A549 (cell line): ENCODE measurements around the gene ARFRP1. TPM values are rescaled to one million over a fixed set of nuclear protein-coding genes. Genes with fewer than 3 reads are reported as not detected.

Source experiments
- ATAC-seq, 2 experiments: fragments of 200-7000 bp in 1 of 2; fragments of >200 bp in 1 of 2; cut with Nextera tagmentation in 1 of 2; cut with Tn5 transposase in 1 of 2; 3 replicates each; pipeline versions ENCODE4 v1.8.0 to v1.9.1; 2018 to 2020; ENCODE audit warnings: mild to moderate bottlenecking in 1 of 2, moderate library complexity in 1 of 2
- CTCF ChIA-PET: fragments of 300-600 bp; sonication (Branson Sonifier 250); formaldehyde crosslinking; extraction: SDS; loops from one replicate; lab custom pipeline; 2021; ENCODE audit warnings: antibody characterized with exemption, inconsistent platforms; lab: Yijun Ruan, JAX
- POLR2A ChIA-PET: fragments of 350-600 bp; formaldehyde crosslinking; extraction: SDS; loops from one replicate; lab custom pipeline; 2021; ENCODE audit warnings: antibody characterized with exemption, inconsistent platforms; lab: Yijun Ruan, JAX
- DNase-seq, 2 experiments: peaks; one replicate each; pipeline versions ENCODE4 v3.0.0 to v3.0.0-alpha.2; 2011 to 2016; ENCODE audit warnings: low read depth in 1 of 2, low spot score in 1 of 2
- FAIRE-seq: peaks from 2 replicates; lab custom pipeline; 2011; peaks lifted over from hg19 to GRCh38; lab: Jason Lieb, UNC
- H3K27ac ChIP-seq, 2 experiments: fragments of >200 bp; sonication (Bioruptor Twin); formaldehyde crosslinking; 3 replicates each; pipeline ENCODE4 v1.5.1; 2016 to 2017
- H3K4me1 ChIP-seq: fragments of >200 bp; sonication (Bioruptor Twin); formaldehyde crosslinking; 3 replicates; pipeline ENCODE4 v1.6.1; 2016
- H3K4me2 ChIP-seq: fragments of >200 bp; sonication (Bioruptor Twin); formaldehyde crosslinking; 3 replicates; pipeline ENCODE4 v1.6.1; 2016
- H3K4me3 ChIP-seq: fragments of >200 bp; sonication (Bioruptor Twin); formaldehyde crosslinking; 3 replicates; pipeline ENCODE4 v1.5.1; 2016
- H3K9me3 ChIP-seq: fragments of >200 bp; sonication (Bioruptor Twin); formaldehyde crosslinking; 3 replicates; pipeline ENCODE4 v1.6.1; 2016
- CBX2 ChIP-seq: fragments of 200-600 bp; sonication (generic); IDR thresholded peaks from 2 replicates; pipeline ENCODE4 v1.6.1; 2016; ENCODE audit warnings: low read depth, mild to moderate bottlenecking, borderline replicate concordance
- CEBPB ChIP-seq, 2 experiments: fragments of >200 bp in 1 of 2; sonication (Bioruptor Twin) in 1 of 2; formaldehyde crosslinking in 1 of 2; IDR thresholded peaks; 2 replicates each; pipeline ENCODE4 v1.6.1; 2012 to 2016
- CHD4 ChIP-seq: fragments of 200-600 bp; sonication (generic); IDR thresholded peaks from 2 replicates; pipeline ENCODE4 v1.6.1; 2016; ENCODE audit warnings: antibody characterized with exemption, mild to moderate bottlenecking, borderline replicate concordance
- EP300 ChIP-seq, 2 experiments: fragments of >200 bp; sonication (Bioruptor Twin); formaldehyde crosslinking; IDR thresholded peaks; 2 replicates in 1 of 2; 3 replicates in 1 of 2; pipeline ENCODE4 v1.6.1; 2016 to 2017
- HDAC2 ChIP-seq: fragments of 200-600 bp; sonication (generic); IDR thresholded peaks from 2 replicates; pipeline ENCODE4 v1.6.1; 2016
- KDM5A ChIP-seq: fragments of 200-600 bp; sonication (generic); IDR thresholded peaks from 2 replicates; pipeline ENCODE4 v1.6.1; 2016; ENCODE audit warnings: antibody characterized with exemption, mild to moderate bottlenecking
- MAZ ChIP-seq: fragments of 150-350 bp; IDR thresholded peaks from 2 replicates; pipeline ENCODE4 v1.6.1; 2014; ENCODE audit warnings: antibody characterized with exemption, low read depth, low read length, borderline replicate concordance
- NPAS2 ChIP-seq: fragments of 250-450 bp; sonication (Bioruptor Pico); IDR thresholded peaks from 2 replicates; pipeline ENCODE4 v1.8.0; 2022; ENCODE audit warnings: mild to moderate bottlenecking, moderate library complexity, borderline replicate concordance
- ZC3H11A ChIP-seq: fragments of 450-650 bp; IDR thresholded peaks from 2 replicates; pipeline ENCODE4 v1.6.1; 2014; ENCODE audit warnings: antibody characterized with exemption, mild to moderate bottlenecking
- ZFP36 ChIP-seq: fragments of 450-650 bp; IDR thresholded peaks from 2 replicates; pipeline ENCODE4 v1.6.1; 2014; ENCODE audit warnings: borderline replicate concordance; ENCODE audit not compliant: partially characterized antibody
- ZSCAN20 ChIP-seq: fragments of 250-450 bp; sonication (Bioruptor Pico); IDR thresholded peaks from 2 replicates; pipeline ENCODE4 v1.8.0; 2022; ENCODE audit warnings: mild to moderate bottlenecking, moderate library complexity
- WGBS: methylation state at CpG from one replicate; pipeline ENCODE4 v1.1.6; 2017; ENCODE audit errors: missing lambda C conversion rate; 5-methylcytosine and 5-hydroxymethylcytosine counted together
- polyA plus RNA-seq, 4 experiments: library from polyadenylated mRNA; depleted of rRNA in 3 of 4; stranded (reverse); fragments of >200 nt; fragmentation: RNase III in 1 of 4; extraction: RNeasy Plus Mini Kit Qiagen cat#74134 plus additional on column Dnase treatment in 1 of 4; gene quantifications; 2 replicates in 3 of 4; 3 replicates in 1 of 4; pipeline ENCODE4 v1.2.3, GENCODE V29; 2011 to 2017
- TF ChIP-seq, protein P1 (sequence below): fragments of >200 bp; sonication (Bioruptor Twin); formaldehyde crosslinking; IDR thresholded peaks from 2 replicates; pipeline ENCODE4 v1.6.1; 2016
- TF ChIP-seq, protein P2 (sequence below): IDR thresholded peaks from 2 replicates; pipeline ENCODE4 v1.6.1; 2012; ENCODE audit warnings: low read depth, borderline replicate concordance
- TF ChIP-seq, protein P3 (sequence below): fragments of 250-450 bp; sonication (Bioruptor Pico); IDR thresholded peaks from 2 replicates; pipeline ENCODE4 v1.5.0; 2021; ENCODE audit warnings: mild to moderate bottlenecking, moderate library complexity, borderline replicate concordance
- TF ChIP-seq, protein P4 (sequence below): IDR thresholded peaks from 2 replicates; pipeline ENCODE4 v1.6.1; 2012

ARFRP1 gene
- polyA plus RNA-seq, 2 of the 4 experiments (the other 2 are of a cell fraction) = 25.1 to 29.7 TPM

DNA sequence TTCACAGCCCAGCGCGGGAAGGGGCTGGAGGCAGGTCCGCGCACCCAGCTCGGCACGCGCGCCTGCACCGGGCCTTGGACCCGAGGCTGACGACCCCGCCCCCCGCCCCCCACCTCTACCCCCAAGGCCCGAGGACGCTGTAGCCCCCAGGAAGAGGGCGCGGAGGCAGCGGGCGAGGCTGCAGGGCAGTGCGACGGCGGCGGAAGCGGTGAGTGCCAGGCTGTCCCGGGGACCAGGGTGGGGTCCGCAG, 29.8 kb upstream of the ARFRP1 start (continued):
- TF ChIP-seq MAZ = no peak

DNA sequence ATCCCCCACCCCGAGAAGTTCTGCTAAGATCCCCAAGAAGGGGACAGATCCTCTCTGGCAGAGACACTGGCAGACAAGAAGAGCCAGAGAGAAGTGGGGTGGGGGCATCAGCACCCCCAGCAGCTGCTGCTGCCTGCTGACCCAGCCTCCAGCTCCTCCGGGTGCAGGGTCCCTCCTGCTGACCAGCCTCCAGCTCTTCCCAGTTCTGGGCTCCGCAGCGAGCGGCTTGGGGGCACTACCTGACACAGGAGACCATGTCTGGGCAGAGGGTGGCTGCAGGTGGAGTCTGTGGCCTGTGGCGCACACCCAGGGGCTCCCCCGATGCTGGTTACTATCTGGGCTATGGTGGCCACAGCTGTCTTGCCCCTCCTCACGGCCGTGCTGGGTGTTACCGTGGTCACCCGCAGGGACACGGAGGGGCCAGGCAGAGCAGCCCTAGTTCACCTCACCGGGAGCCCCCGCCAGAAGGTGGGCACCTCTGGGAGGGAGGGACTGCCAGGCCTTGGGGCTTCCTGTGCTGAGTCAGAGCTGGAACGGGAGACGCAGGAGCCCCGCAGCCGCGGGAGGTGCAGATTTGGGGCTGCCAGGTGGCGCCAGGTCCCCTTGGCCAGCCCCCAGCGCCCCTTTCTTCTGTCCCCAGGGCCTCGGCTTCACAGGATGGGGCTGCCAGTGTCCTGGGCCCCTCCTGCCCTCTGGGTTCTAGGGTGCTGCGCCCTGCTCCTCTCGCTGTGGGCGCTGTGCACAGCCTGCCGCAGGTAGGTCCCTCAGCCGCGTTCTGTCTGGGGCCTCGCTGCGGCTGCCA, 29.3 kb upstream of the ARFRP1 start:
- Histone ChIP-seq H3K27ac (no peak overlapping the region), H3K4me3 (no peak overlapping the region), H3K4me1 (peaks cover 16% of the 10 kb centered on the region), H3K9me3 (no peaks in the 10 kb centered on the region), H3K4me2 (no peak overlapping the region)
- TF ChIP-seq CEBPB (IDR thresholded peaks at IDR 0.05) = no peak
- no peak for TF ChIP-seq CHD4
- no peak for TF ChIP-seq ZC3H11A
- no peak for TF ChIP-seq HDAC2
- no peak for TF ChIP-seq EP300 (IDR thresholded peaks at IDR 0.05)
- no peak for TF ChIP-seq ZFP36
- TF ChIP-seq CBX2 = no peak
- TF ChIP-seq, protein P1, sequence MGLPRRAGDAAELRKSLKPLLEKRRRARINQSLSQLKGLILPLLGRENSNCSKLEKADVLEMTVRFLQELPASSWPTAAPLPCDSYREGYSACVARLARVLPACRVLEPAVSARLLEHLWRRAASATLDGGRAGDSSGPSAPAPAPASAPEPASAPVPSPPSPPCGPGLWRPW = no peak
- TF ChIP-seq ZSCAN20 = no peak
- no peak for TF ChIP-seq MAZ
- TF ChIP-seq, protein P2, sequence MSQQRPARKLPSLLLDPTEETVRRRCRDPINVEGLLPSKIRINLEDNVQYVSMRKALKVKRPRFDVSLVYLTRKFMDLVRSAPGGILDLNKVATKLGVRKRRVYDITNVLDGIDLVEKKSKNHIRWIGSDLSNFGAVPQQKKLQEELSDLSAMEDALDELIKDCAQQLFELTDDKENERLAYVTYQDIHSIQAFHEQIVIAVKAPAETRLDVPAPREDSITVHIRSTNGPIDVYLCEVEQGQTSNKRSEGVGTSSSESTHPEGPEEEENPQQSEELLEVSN = no peak
- WGBS = 100% methylated on average over 1 of the region's 30 CpGs
- CTCF ChIA-PET = interaction anchor here (0.7 to 1.8 kb wide), 4 partner anchors 23 to 128 kb away, joined by 3 to 7 read pairs (median 5); partner anchors contain the start of gene TPD52L2
- no peak for ATAC-seq
- DNase-seq = no peak
- POLR2A ChIA-PET = interaction anchor here (1.2 kb wide), 2 partner anchors 29 to 34 kb away, joined by 3 to 7 read pairs; partner anchors contain the start of genes ARFRP1 and ZGPAT
- FAIRE-seq = no peak

DNA sequence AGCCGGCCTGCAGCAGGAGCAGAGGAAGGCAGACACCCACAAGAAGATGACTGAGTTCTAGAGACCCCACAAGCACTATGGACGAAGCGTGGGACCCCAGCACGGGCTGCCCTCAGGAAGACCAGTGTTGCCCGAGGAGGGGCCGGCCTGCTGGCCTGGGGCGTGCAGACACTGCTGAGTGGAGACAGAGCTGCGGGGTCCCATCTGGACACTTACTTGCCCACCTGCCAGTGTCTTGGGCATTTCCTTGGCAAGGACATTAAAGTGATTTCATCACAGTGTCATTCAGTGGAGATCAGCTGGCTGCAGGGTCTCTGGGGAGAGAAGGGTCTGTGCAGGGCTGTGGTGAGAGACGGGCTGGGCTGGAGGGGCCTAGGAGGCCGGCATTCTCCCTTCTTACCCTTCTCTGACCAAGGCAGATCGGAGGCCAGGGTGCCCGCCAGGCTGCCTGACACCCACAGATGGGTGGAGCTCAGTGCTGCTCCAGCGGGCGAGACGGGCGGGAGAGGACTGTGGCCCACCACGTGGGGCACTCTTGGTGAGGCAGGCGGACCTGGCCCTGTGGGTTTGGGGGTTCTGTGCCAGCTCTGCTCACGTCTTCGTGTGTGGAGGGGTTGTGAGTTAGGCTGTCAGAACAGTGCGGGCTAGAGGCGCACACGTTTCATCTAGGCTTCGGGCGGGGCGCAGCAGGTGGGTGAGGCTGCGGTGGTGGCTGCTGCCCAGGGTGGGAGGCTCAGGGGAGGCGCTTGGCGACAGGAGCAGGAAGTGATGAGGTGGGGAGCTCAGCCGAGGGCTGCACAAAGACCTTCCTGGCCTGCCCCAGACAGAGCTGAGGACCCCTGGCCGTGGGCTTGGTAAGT, 28.3 kb upstream of the ARFRP1 start, which contains the start of gene LIME1:
LIME1 (plus strand) TSS at position 806 of the 860 bp plus-strand sequence. CDS start 886 bp downstream, outside the sequence.
- no peak for FAIRE-seq
- no peak for ATAC-seq
- WGBS = 82% methylated on average over 22 of the region's 31 CpGs
- H3K9me3 ChIP-seq = no peaks in the 10 kb centered on the region
- CTCF ChIA-PET = interaction anchor here (0.7 to 1.8 kb wide), 8 partner anchors 14 to 198 kb away, joined by 3 to 7 read pairs (median 4); partner anchors contain the start of genes PTK6 and TPD52L2
- no peak within 1 kb of the TSS for H3K4me3 ChIP-seq
- H3K4me1 ChIP-seq = peaks cover 6% of the 10 kb centered on the region
- TF ChIP-seq KDM5A = no peak
- no peak for TF ChIP-seq NPAS2 (CRISPR knock-in tag)
- TF ChIP-seq, protein P3, sequence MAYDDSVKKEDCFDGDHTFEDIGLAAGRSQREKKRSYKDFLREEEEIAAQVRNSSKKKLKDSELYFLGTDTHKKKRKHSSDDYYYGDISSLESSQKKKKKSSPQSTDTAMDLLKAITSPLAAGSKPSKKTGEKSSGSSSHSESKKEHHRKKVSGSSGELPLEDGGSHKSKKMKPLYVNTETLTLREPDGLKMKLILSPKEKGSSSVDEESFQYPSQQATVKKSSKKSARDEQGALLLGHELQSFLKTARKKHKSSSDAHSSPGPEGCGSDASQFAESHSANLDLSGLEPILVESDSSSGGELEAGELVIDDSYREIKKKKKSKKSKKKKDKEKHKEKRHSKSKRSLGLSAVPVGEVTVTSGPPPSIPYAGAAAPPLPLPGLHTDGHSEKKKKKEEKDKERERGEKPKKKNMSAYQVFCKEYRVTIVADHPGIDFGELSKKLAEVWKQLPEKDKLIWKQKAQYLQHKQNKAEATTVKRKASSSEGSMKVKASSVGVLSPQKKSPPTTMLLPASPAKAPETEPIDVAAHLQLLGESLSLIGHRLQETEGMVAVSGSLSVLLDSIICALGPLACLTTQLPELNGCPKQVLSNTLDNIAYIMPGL (CRISPR knock-in tag) = no peak
- TF ChIP-seq EP300 (IDR thresholded peaks at IDR 0.05) = no peak
- TF ChIP-seq, protein P4, sequence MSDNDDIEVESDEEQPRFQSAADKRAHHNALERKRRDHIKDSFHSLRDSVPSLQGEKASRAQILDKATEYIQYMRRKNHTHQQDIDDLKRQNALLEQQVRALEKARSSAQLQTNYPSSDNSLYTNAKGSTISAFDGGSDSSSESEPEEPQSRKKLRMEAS = no peak
- H3K27ac ChIP-seq = no peak within 1 kb of the TSS
- POLR2A ChIA-PET = interaction anchor here (1.2 kb wide), 2 partner anchors 28 to 33 kb away, joined by 3 to 7 read pairs; partner anchors contain the start of genes ARFRP1 and ZGPAT
- no peak within 1 kb of the TSS for H3K4me2 ChIP-seq
- no peak for DNase-seq
